OCI-LY7 (cell line): Measurements from ENCODE around the gene CDR2.

Source experiments
- CTCF ChIP-seq: fragments of 200-600 bp; sonication (generic); conservative IDR thresholded peaks from 2 replicates; pipeline ENCODE4 v1.5.1; 2014; ENCODE audit warnings: mild to moderate bottlenecking, antibody characterized with exemption, low read length, moderate library complexity, mixed read lengths
- EZH2phosphoT487 ChIP-seq: fragments of 200-600 bp; sonication (generic); IDR thresholded peaks from 2 replicates; pipeline ENCODE4 v1.6.1; 2018; ENCODE audit warnings: low read depth, borderline replicate concordance, mild to moderate bottlenecking, mixed run types, antibody characterized with exemption, low read length, moderate library complexity, mixed read lengths

DNA sequence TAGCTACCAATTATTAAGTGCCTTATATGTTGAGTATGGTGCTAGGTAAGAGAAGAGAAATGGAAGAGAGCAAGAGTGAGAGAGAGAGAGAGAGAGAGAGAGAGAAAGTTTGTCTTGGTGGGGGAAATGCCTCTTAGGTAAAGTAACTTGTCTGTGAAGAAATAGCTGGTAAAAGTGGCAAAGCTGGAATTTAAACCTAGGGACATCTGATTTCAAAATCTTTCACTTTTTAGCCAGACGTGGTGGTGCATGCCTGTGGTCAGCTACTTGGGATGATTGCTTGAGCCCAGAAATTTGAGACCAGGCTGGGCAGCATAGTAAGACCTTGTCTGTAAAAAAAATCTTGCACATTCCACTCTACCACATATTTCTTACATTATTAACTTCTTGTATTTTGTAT is 23.0 kb upstream of the CDR2 start:
- no peak for TF ChIP-seq CTCF
- TF ChIP-seq EZH2phosphoT487 = no peak
